Kidney epithelial cell (primary cell): ENCODE results near the gene STK32B. TPM values are rescaled to one million over a fixed set of nuclear protein-coding genes. Genes with fewer than 3 reads are reported as not detected.
"Not testable (repeated sequence)": the region's sequence is repeated elsewhere in the genome, so short reads cannot be mapped to it uniquely, and the experiment has no call there.

Source experiments
- DNase-seq: peaks from one replicate; pipeline ENCODE4 v3.0.0-alpha.2; 2010; ENCODE audit warnings: low read depth
- H3K27me3 ChIP-seq: 2 replicates; pipeline ENCODE4 v1.6.0; 2011; ENCODE audit warnings: low read length; ENCODE audit not compliant: control insufficient read depth, insufficient read depth
- H3K36me3 ChIP-seq: 2 replicates; pipeline ENCODE4 v1.5.1; 2011; ENCODE audit warnings: low read length; ENCODE audit not compliant: control insufficient read depth, insufficient read depth
- H3K4me3 ChIP-seq: 2 replicates; pipeline ENCODE4 v1.5.1; 2011; ENCODE audit warnings: low read depth, mild to moderate bottlenecking, control low read depth, low read length
- CTCF ChIP-seq: IDR thresholded peaks from 2 replicates; pipeline ENCODE4 v1.5.1; 2011; ENCODE audit warnings: mild to moderate bottlenecking, moderate library complexity, low read length, control low read depth, inconsistent platforms; ENCODE audit not compliant: insufficient read depth, poor library complexity, severe bottlenecking
- total RNA-seq: library from RNA; depleted of rRNA; stranded (reverse); fragments of >200 nt; gene quantifications from 2 replicates; pipeline ENCODE4 v1.2.3, GENCODE V29; 2015

STK32B gene
- total RNA-seq, 1 donor from 2014 or later = 3.6 TPM

GRCh38 chr4:5276475-5277075 is 225.3 kb downstream of the STK32B start:
- H3K4me3 ChIP-seq = no peak overlapping the region
- no peaks in the 10 kb centered on the region for H3K27me3 ChIP-seq
- no peaks in the 10 kb centered on the region for H3K36me3 ChIP-seq
- no peak for TF ChIP-seq CTCF
- no peak for DNase-seq

GRCh38 chr4:5277079-5277478 is 225.8 kb downstream of the STK32B start:
- no peak for TF ChIP-seq CTCF
- DNase-seq = no peak
- Histone ChIP-seq H3K36me3 (no peaks in the 10 kb centered on the region), H3K4me3 (no peak overlapping the region), H3K27me3 (no peaks in the 10 kb centered on the region)

GRCh38 chr4:5278213-5278612 is 226.9 kb downstream of the STK32B start:
- TF ChIP-seq CTCF = no peak
- Histone ChIP-seq H3K36me3 (no peaks in the 10 kb centered on the region), H3K4me3 (no peak overlapping the region), H3K27me3 (no peaks in the 10 kb centered on the region)
- no peak for DNase-seq

GRCh38 chr4:5280069-5280468 is 228.8 kb downstream of the STK32B start:
- DNase-seq = not testable (repeated sequence)

GRCh38 chr4:5280828-5281227 is 229.5 kb downstream of the STK32B start:
- no peaks in the 10 kb centered on the region for H3K36me3 ChIP-seq
- no peak for TF ChIP-seq CTCF
- H3K27me3 ChIP-seq = no peaks in the 10 kb centered on the region
- H3K4me3 ChIP-seq = no peak overlapping the region
- DNase-seq = no peak

More at GRCh38 chr4:5280069-5280468, 228.8 kb downstream of the STK32B start:
- not testable (repeated sequence) for H3K27me3 ChIP-seq, H3K4me3 ChIP-seq, H3K36me3 ChIP-seq

- Histone ChIP-seq H3K36me3 (no peaks in the 10 kb centered on the region), H3K4me3 (no peak overlapping the region), H3K27me3 (no peaks in the 10 kb centered on the region)
- DNase-seq = no peak
- TF ChIP-seq CTCF = no peak
Measured at GRCh38 chr4:5283837-5284236, 232.6 kb downstream of the STK32B start.
